Measurements from ENCODE around the gene ACAP2. TPM values are rescaled to one million over a fixed set of nuclear protein-coding genes. Genes with fewer than 3 reads are reported as not detected.

Gene ACAP2
- total and polyA plus RNA-seq, 4 donors, result 11.2 to 146 (median 38.7) TPM

GRCh38 chr3:195258449-195259153 lies 184.2 kb downstream of the ACAP2 start:
- no peak overlapping the region for H3K4me3 ChIP-seq
- no peaks in the 10 kb centered on the region for H3K27me3 ChIP-seq (ENCODE audit: control insufficient read depth in 3 of 3, insufficient read depth in 3 of 3, low read length in 2 of 3)
- ATAC-seq (ENCODE audit: insufficient read depth, low FRiP score), result no peak
- peaks cover 0 to 50% (median 16%) of the 10 kb centered on the region in 5 donors for H3K4me1 ChIP-seq (ENCODE audit: control insufficient read depth in 5 of 5, insufficient read depth in 5 of 5, low read length in 5 of 5)
- DNase-seq, result peak in 1 of 3 donors; percentile 61
- peak overlapping the region; percentile 79 to 96 for H3K27ac ChIP-seq (ENCODE audit: low read depth in 1 of 2, low read length in 1 of 2)
- H3K36me3 ChIP-seq (ENCODE audit: control insufficient read depth in 4 of 4, insufficient read depth in 4 of 4, low read length in 4 of 4), result peaks cover 0 to 3% (median under 1%) of the 10 kb centered on the region in 4 donors
- WGBS, 2 donors, result 52 to 63% methylated on average over 14 of the region's 14 CpGs
- no peaks in the 10 kb centered on the region for H3K9me3 ChIP-seq (ENCODE audit: control insufficient read depth in 4 of 4, insufficient read depth in 3 of 4, low read length in 3 of 4)
- H3K9ac ChIP-seq (ENCODE audit: insufficient read depth in 1 of 2, low read length in 2 of 2), result peak overlapping the region in 1 of 2 donors; percentile 66
- no peak for TF ChIP-seq CTCF (IDR thresholded peaks at IDR 0.05; ENCODE audit: control extremely low read depth, extremely low read depth)

GRCh38 chr3:195257454-195258448 lies 185.1 kb downstream of the ACAP2 start:
- ATAC-seq (ENCODE audit: insufficient read depth, low FRiP score) (no peak), DNase-seq (peak in 2 of 3 donors; percentile 81 to 88)
- H3K27ac ChIP-seq (ENCODE audit: low read depth in 1 of 2, low read length in 1 of 2), result no peak overlapping the region
- H3K4me1 ChIP-seq (ENCODE audit: control insufficient read depth in 5 of 5, insufficient read depth in 5 of 5, low read length in 5 of 5), result peaks cover 0 to 55% (median 16%) of the 10 kb centered on the region in 5 donors
- H3K4me3 ChIP-seq, result no peak overlapping the region
- no peak for TF ChIP-seq CTCF (IDR thresholded peaks at IDR 0.05; ENCODE audit: control extremely low read depth, extremely low read depth)
- H3K9me3 ChIP-seq (ENCODE audit: control insufficient read depth in 4 of 4, insufficient read depth in 3 of 4, low read length in 3 of 4), result no peaks in the 10 kb centered on the region
- 90 to 91% methylated on average over 16 of the region's 16 CpGs for WGBS, 2 donors
- H3K27me3 ChIP-seq (ENCODE audit: control insufficient read depth in 3 of 3, insufficient read depth in 3 of 3, low read length in 2 of 3), result no peaks in the 10 kb centered on the region
- peaks cover 0 to 3% (median under 1%) of the 10 kb centered on the region in 4 donors for H3K36me3 ChIP-seq (ENCODE audit: control insufficient read depth in 4 of 4, insufficient read depth in 4 of 4, low read length in 4 of 4)
- H3K9ac ChIP-seq (ENCODE audit: insufficient read depth in 1 of 2, low read length in 2 of 2), result peak overlapping the region in 1 of 2 donors; percentile 66

GRCh38 chr3:195256639-195257453 lies 186.0 kb downstream of the ACAP2 start:
- no peak for TF ChIP-seq CTCF (IDR thresholded peaks at IDR 0.05; ENCODE audit: control extremely low read depth, extremely low read depth)
- ATAC-seq (ENCODE audit: insufficient read depth, low FRiP score) (no peak), DNase-seq (no peak)
- no peak overlapping the region for H3K4me3 ChIP-seq
- no peaks in the 10 kb centered on the region for H3K9me3 ChIP-seq (ENCODE audit: control insufficient read depth in 4 of 4, insufficient read depth in 3 of 4, low read length in 3 of 4)
- peaks cover 0 to 60% (median 16%) of the 10 kb centered on the region in 5 donors for H3K4me1 ChIP-seq (ENCODE audit: control insufficient read depth in 5 of 5, insufficient read depth in 5 of 5, low read length in 5 of 5)
- H3K9ac ChIP-seq (ENCODE audit: insufficient read depth in 1 of 2, low read length in 2 of 2), result no peak overlapping the region
- peaks cover 0 to 3% (median under 1%) of the 10 kb centered on the region in 4 donors for H3K36me3 ChIP-seq (ENCODE audit: control insufficient read depth in 4 of 4, insufficient read depth in 4 of 4, low read length in 4 of 4)
- no peaks in the 10 kb centered on the region for H3K27me3 ChIP-seq (ENCODE audit: control insufficient read depth in 3 of 3, insufficient read depth in 3 of 3, low read length in 2 of 3)
- no peak overlapping the region for H3K27ac ChIP-seq (ENCODE audit: low read depth in 1 of 2, low read length in 1 of 2)
- 96 to 97% methylated on average over 19 of the region's 19 CpGs for WGBS, 2 donors
